Measurements from ENCODE around the gene KCNK3.

KCNK3 gene

DNA sequence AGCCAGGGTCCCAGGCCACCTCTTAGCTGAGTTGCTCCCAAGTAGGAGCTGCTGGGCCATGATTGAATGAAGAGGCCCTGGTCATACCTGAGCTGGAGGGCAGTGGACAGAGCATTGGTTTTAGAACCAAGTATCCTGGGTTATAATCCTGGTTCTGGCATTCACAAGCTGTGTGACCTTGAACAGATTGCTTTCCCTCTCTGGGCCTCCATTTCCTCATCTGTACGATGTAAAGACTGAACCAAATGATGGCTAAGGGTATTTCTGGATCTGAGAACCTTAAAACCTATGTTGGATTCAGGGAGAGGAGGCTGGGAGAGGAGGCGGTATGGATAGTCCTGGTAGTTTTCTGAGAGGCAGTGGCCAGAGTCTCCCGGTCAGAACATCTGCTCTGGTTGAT, 31.0 kb downstream of the KCNK3 start:
- Histone ChIP-seq H3K27me3 (ENCODE audit: insufficient read depth, low read depth) (no peaks in the 10 kb centered on the region), H3K36me3 (ENCODE audit: insufficient read depth) (no peaks in the 10 kb centered on the region), H3K9ac (no peak overlapping the region), H3K79me2 (ENCODE audit: insufficient read depth, low read depth) (no peaks in the 10 kb centered on the region), H3K4me3 (IDR thresholded peaks at IDR 0.05; ENCODE audit: insufficient read depth, low read depth, low read length) (no peak overlapping the region), H3K27ac (no peak overlapping the region), H4K20me1 (ENCODE audit: insufficient read depth) (no peaks in the 10 kb centered on the region), H3K4me1 (ENCODE audit: low read depth, poor library complexity, severe bottlenecking) (no peaks in the 10 kb centered on the region), H3K4me2 (no peak overlapping the region), H2AFZ (ENCODE audit: low read depth) (no peak overlapping the region)
- TF ChIP-seq, protein P1, sequence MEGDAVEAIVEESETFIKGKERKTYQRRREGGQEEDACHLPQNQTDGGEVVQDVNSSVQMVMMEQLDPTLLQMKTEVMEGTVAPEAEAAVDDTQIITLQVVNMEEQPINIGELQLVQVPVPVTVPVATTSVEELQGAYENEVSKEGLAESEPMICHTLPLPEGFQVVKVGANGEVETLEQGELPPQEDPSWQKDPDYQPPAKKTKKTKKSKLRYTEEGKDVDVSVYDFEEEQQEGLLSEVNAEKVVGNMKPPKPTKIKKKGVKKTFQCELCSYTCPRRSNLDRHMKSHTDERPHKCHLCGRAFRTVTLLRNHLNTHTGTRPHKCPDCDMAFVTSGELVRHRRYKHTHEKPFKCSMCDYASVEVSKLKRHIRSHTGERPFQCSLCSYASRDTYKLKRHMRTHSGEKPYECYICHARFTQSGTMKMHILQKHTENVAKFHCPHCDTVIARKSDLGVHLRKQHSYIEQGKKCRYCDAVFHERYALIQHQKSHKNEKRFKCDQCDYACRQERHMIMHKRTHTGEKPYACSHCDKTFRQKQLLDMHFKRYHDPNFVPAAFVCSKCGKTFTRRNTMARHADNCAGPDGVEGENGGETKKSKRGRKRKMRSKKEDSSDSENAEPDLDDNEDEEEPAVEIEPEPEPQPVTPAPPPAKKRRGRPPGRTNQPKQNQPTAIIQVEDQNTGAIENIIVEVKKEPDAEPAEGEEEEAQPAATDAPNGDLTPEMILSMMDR (conservative IDR thresholded peaks at IDR 0.05; ENCODE audit: low read depth, low read length), result no peak

DNA sequence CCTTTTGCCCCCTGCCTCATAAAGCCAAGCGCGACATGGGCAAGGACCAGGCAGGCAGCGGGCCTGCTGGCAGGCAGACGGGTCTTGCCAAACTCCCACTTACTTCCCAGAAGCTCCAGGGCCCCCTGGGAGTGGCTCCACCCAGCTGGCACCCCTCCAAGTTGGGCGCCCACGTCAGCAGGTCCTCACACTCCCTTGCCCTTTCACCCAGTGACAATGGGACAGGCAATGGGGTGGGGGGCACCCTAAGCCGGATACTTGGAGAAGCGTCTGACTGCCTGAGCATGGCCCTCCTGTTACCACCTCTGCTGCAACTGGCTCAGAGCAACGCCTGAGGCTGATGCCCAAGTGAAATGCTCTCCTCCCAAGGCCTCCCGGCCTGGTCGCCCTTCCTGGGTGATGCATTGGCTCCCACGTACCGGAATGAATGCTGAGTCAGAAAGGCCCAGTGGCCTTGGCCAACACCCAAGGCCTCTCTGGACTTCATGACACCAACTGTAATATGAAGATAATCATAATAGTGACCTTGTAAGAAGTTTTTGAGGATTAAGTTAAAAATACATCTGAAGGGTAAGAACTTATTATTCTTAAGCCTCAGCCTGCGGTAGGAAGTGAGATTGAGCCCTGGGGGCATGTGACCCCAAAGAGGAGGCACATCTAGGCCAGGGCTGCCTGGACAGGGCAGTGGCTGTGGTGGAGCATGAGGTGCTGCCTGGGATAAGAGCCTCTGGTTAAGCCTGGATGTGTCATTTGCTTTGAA, 31.6 kb downstream of the KCNK3 start:
- TF ChIP-seq, protein P1 (conservative IDR thresholded peaks at IDR 0.05; ENCODE audit: low read depth, low read length), result no peak
- no peak overlapping the region for H3K4me3 ChIP-seq (IDR thresholded peaks at IDR 0.05; ENCODE audit: insufficient read depth, low read depth, low read length)
- H3K9ac ChIP-seq, result no peak overlapping the region
- 0 out of 2 replicates have a peak, but pooled peaks cover under 1% of the 10 kb centered on the region for H3K27me3 ChIP-seq (ENCODE audit: insufficient read depth, low read depth)
- H3K4me1 ChIP-seq (ENCODE audit: low read depth, poor library complexity, severe bottlenecking), result no peaks in the 10 kb centered on the region
- no peak overlapping the region for H3K4me2 ChIP-seq
- H4K20me1 ChIP-seq (ENCODE audit: insufficient read depth), result no peaks in the 10 kb centered on the region
- H2AFZ ChIP-seq (ENCODE audit: low read depth), result no peak overlapping the region
- H3K79me2 ChIP-seq (ENCODE audit: insufficient read depth, low read depth), result no peaks in the 10 kb centered on the region
- H3K27ac ChIP-seq, result no peak overlapping the region
- no peaks in the 10 kb centered on the region for H3K36me3 ChIP-seq (ENCODE audit: insufficient read depth)

DNA sequence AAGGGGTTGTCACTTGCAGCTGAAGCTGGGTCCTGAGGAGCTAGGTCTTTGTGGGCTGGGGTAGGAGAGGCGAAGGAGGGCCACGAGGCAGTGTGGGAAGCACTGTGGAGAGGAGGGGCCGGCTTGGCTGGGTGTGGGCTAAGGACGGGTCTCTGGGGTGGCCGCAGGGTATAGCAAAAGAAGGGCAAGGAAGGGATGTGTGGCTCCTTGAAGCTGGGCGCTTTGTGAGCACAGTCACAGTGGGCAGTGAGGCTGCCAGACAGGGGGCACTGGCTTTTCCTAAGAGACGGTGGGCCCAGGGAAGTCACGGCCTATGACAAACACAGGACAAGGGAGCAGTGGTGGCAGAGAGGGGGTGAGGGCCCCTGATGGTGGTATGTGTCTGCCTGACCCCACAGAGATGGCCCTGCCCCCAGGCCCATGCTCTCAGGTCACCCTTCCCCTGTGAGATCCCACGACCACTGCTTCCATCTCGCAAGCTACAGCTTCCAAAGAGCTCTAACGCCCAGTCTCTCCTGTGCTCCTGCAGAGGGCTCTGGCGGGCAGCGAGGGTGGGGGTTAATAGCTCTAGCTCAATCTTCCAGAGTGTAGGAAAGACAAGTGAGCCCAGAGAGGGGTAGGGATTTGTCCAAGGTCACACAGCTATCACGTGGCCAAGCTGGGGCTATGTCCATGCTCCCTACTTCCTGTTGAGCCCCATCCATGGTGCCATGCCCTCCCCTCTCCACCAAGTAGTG, 32.4 kb downstream of the KCNK3 start:
- H2AFZ ChIP-seq (ENCODE audit: low read depth), result no peak overlapping the region
- no peak overlapping the region for H3K4me2 ChIP-seq
- no peak overlapping the region for H3K9ac ChIP-seq
- H4K20me1 ChIP-seq (ENCODE audit: insufficient read depth), result no peaks in the 10 kb centered on the region
- H3K27me3 ChIP-seq (ENCODE audit: insufficient read depth, low read depth), result peaks cover 3% of the 10 kb centered on the region; the same call in 1 of the 2 replicates
- no peaks in the 10 kb centered on the region for H3K79me2 ChIP-seq (ENCODE audit: insufficient read depth, low read depth)
- no peak overlapping the region for H3K27ac ChIP-seq
- no peaks in the 10 kb centered on the region for H3K4me1 ChIP-seq (ENCODE audit: low read depth, poor library complexity, severe bottlenecking)
- H3K36me3 ChIP-seq (ENCODE audit: insufficient read depth), result no peaks in the 10 kb centered on the region
- no peak overlapping the region for H3K4me3 ChIP-seq (IDR thresholded peaks at IDR 0.05; ENCODE audit: insufficient read depth, low read depth, low read length)
- TF ChIP-seq, protein P1 (conservative IDR thresholded peaks at IDR 0.05; ENCODE audit: low read depth, low read length), result no peak

DNA sequence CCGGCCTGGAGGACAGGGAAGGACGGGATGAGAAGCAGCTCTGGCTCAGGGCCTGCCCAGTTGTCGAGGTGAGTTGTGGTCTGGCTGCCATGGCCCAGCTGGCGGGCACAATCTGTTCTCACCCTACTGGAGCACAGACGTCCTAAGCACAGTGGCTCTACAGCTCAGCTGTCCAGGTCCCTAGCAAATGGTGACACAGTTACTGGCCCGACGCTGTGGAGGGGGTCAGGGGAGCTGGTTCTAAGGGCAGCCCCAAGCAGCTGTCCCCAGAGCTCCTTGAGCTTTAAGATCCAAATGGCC, 32.9 kb downstream of the KCNK3 start:
- Histone ChIP-seq H3K79me2 (ENCODE audit: insufficient read depth, low read depth) (no peaks in the 10 kb centered on the region), H3K4me1 (ENCODE audit: low read depth, poor library complexity, severe bottlenecking) (no peaks in the 10 kb centered on the region), H3K27me3 (ENCODE audit: insufficient read depth, low read depth) (peaks cover 3% of the 10 kb centered on the region; the same call in 1 of the 2 replicates), H3K27ac (no peak overlapping the region), H3K9ac (no peak overlapping the region), H2AFZ (ENCODE audit: low read depth) (no peak overlapping the region), H4K20me1 (ENCODE audit: insufficient read depth) (no peaks in the 10 kb centered on the region), H3K4me3 (IDR thresholded peaks at IDR 0.05; ENCODE audit: insufficient read depth, low read depth, low read length) (no peak overlapping the region), H3K36me3 (ENCODE audit: insufficient read depth) (no peaks in the 10 kb centered on the region), H3K4me2 (no peak overlapping the region)
- TF ChIP-seq, protein P1 (conservative IDR thresholded peaks at IDR 0.05; ENCODE audit: low read depth, low read length), result no peak

Measured in KMS-11 (cell line).